Stimulated activated CD8-positive, alpha-beta memory T cell treated with anti-CD3 and anti-CD28 coated beads, Interleukin-12 subunit alpha, Interleukin-12 subunit beta, amount 100 ng/mL, for 1 hour (primary cell): ENCODE data around the gene C19orf44.
"Not testable (repeated sequence)": the region's sequence is repeated elsewhere in the genome, so short reads cannot be mapped to it uniquely, and the experiment has no call there.

Experiments
- DNase-seq: peaks from one replicate; pipeline ENCODE4 v3.0.0-alpha.2; 2020; ENCODE audit warnings: low read depth

Gene C19orf44

DNA sequence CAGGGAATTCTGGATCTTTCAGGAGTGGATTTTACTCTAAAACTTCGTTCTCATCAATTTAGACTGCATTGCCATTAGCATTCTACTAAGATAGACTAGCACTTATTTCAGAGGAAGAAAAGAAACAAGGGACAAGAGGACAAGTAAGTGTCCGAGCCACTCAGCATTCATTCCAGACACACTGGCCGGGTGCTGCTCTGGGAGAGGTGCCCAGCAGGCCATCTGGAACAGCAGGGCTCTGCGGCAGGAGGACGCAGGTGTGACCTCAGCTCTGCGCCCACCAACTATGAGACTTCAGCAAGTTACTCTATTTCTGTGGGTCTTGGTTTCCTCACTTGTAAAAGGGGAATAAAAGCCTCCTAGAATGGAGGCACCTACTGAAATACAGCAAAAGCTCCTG lies 28.6 kb upstream of the C19orf44 start:
- no peak for DNase-seq

- DNase-seq, result no peak
These were observed 25.7 kb upstream of the C19orf44 start for GRCh38 chr19:16470541-16470910.

DNA sequence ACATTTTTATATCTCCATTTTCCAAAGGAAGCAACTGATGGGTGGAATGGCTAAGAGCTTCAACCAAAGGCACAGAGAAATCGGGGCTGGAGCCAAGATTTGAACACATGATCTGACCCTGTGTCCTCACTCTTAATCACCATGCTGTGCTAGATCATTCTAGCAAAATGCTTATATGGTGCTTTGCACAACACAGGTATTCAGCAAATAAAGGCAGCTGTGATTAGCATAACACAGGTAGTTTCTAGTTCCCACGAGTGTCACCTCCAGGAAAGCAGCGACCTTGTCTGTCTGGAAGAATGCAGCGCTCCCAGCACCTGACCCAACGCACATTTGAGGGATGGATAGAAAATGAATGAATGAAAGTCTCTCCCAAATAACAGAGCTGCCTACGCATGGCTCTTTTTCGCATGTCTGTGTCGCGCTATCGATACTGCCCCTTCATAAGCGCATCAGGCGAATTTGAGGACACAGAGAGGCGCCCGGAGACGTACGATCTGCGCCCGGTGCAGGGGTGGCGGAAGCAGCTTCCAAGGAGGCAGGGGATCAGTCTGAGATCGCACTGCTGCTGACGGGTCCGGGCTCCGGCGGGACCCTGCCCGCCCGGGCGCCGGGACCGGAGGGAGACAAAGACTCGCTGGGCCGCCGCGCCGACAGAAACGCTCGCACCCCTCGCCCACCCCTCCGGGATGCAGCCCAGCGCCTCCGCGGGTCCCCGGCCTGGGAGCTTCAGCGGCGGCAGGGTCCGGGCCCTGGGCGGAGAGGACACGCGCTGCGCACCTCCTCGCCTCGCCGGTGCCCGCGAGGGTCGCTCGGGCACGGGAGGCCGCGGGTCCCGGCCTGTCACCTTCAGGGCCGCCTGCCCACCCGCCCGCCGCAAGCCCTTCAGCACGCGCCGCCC lies 25.0 kb upstream of the C19orf44 start:
- DNase-seq, result no peak

DNA sequence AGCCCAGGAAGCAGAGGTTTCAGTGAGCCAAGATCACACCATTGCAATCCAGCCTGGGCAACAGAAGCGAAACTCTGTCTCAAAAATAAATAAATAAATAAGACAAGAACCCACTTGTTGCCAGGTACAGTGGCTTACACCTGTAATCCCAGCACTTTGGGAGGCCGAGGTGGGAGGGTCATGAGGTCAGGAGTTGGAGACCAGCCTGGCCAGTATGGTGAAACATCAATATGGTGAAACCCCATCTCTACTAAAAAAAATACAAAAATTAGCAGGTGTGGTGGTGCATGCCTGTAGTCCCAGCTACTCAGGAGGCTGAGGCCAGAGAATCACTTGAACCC lies 23.7 kb upstream of the C19orf44 start:
- DNase-seq, result not testable (repeated sequence)

DNA sequence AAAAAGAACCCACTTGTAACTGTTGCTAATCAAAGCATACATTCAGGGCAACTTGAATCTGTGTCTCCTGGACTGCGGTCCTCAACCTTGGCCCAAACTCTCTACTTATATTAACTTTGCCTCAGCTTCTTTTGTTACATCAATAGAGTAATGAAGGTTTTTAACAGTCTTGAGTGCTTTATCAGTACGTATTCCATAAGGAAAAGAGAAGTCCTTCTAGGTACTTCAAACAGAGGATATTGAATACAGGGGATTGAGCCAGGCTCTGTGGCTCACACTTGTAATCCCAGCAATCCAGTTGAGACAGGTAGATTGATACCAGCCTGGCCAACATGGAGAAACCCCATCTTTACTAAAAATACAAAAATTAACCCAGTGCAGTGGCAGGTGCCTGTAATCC lies 23.2 kb upstream of the C19orf44 start:
- no peak for DNase-seq

- DNase-seq, result no peak
These were observed 22.3 kb upstream of the C19orf44 start for GRCh38 chr19:16473875-16474392.

DNA sequence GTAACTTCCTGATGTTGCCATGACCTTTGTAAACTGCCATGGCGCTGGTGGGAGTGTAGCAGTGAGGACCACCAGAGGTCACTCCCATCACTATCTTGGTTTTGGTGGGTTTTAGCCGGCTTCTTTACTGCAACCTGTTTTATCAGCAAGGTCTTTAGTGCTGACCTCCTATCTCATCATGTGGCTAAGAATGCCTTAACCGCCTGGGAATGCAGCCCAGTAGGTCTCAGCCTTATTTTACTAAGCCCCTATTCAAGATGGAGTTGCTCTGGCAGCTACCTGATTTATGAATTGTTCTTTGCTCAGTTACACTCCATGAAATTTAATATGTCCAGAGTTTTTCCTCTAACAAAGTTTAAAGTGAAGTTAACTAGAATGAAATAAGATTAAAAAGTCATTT lies 19.8 kb upstream of the C19orf44 start:
- DNase-seq, result no peak

DNA sequence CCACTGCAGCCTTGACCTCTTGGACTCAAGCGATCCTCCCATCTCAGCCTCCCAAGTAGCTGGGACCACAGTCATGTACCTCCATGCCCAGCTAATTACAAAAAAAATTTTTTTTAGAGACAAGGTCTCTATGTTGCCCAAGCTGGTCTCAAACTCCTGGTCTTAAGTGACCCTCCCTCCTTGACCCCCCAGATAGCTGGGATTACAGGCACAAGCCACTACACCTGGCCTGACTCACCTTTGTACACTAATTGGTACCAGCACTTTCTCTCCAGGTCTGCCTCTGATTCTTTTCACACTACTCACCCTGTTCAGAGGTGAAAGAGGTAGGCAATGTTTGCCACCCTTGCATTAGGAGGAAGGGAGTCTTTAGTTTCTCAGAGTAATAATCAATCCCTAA lies 18.9 kb upstream of the C19orf44 start:
- no peak for DNase-seq

DNA sequence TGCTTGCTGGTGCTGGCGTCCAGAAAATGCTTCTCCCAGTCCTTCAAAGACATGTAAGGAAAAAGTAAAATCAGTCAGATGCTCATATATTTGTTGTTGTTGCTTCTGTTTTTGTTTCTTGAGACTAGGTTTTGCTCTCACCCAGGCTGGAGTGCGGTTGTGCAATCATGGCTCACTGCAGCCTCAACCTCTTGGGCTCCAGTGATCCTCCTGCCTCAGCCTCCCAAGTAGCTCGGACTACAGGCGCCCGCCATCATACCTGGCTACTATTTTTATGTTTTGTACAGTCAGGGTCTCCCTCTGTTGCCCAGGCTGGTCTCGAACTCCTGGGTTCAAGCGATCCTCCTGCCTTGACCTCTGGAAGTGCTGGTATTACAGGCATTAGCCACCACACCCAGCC lies 13.4 kb upstream of the C19orf44 start:
- no peak for DNase-seq

DNA sequence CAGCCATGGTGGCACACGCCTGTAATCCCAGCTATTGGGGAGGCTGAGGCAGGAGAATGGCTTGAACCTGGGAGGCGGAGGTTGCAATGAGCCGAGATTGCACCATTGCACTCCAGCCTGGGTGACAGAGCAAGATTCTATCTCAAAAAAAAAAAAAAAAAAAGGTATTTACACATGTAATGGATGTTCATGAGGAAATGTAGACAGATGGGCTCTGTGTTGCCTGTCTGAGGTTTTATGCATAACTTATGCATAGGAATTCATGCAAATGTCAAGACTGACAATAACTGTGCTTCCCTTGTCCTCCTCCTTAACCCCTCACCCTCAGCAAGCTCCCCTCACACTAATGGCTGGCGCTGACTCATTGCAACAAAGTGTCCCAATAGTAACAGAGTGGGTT lies 9.7 kb upstream of the C19orf44 start:
- DNase-seq, result not testable (repeated sequence)

DNA sequence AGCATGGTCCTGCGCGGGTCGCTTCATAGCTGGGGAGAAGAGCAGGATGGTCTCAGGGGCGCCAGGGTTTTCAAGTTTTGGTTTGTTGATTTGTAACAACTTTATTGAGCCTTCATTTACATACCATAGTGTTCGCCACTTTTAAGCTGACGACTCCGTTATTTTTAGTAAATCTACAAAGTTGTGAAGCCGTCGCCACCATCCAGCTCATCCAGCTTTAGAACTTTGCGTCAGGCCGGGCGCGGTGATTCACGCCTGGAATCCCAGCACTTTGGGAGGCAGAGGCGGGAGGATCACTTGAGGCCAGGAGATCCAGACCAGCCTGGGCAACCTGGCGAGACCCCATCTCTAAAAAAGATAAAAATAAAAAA lies 404 bp downstream of the C19orf44 start:
- DNase-seq, result no peak

- no peak for DNase-seq
These were observed 848 bp downstream of the C19orf44 start for GRCh38 chr19:16497042-16497441.

GRCh38 chr19:16497837-16498236 lies 1.6 kb downstream of the C19orf44 start:
- no peak for DNase-seq

DNA sequence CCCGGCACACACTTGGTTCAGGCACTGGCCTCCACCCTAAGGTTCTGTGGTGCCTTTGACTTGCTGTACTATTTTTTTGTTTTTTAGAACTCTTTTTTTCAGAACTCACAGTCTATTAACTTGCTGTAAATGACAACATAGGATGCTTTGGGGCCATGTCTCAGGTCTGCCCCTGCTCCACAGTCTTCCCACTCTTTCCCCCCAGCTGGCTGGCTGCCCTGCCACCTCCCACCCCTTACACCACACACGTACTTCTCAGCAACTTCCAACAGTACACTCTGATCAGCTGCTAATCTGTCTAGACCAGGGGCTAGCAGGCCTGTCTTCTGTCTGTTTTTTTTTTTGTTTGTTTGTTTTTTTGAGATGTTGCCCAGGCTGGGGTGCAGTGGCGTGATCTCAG lies 8.1 kb downstream of the C19orf44 start:
- no peak for DNase-seq

DNA sequence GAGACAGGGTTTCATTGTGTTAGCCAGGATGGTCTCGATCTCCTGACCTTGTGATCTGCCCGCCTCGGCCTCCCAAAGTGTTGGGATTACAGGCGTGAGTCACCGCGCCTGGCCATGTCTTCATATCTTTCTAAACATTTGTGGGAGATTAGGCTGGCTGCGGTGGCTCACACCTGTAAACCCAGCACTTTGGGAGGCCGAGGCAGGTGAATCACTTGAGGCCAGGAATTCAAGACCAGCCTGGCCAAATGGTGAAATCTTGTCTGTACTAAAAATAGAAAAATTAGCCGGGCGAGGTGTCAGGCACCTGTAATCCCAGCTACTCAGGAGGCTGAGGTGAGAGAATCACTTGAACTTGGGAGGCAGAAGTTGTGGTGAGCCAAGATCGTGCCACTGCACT lies 10.0 kb downstream of the C19orf44 start:
- DNase-seq, result not testable (repeated sequence)

DNA sequence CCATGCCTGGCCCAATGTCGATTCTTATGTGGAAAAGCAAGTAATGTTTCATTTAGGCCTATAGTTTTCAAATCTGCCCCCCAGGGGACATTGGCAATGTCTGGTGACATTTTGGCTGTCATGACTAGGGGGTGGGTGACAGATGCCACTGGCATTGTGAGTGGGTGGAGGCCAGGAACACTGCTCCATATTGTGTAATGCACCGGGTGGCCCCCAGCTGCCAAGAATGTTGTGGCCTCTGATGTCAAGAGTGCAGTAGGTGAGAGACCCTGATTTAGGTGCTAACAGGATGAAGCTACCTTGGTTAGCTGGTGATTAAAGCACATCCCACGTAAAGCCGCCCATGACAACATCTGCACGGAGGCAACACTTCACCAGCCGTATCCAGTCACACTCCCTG lies 10.8 kb downstream of the C19orf44 start:
- no peak for DNase-seq

DNA sequence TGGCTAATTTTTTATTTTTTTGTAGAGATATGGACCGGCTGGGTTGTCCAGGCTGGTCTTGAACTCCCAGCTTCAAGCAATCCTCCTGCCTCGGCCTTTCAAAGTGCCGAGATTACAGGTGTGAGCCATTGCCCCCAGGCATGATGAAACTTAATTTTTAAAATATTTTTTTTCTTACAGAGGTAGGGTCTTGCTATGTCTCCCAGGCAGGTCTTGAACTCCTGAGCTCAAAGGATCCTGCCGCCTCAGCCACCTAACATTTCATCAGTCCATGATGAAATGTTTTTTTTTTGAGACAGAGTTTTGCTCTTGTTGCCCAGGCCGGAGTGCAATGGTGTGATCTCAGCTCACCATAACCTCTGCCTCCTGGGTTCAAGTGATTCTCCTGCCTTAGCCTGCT lies 12.4 kb downstream of the C19orf44 start:
- no peak for DNase-seq

GRCh38 chr19:16509141-16510061 lies 13.2 kb downstream of the C19orf44 start:
- no peak for DNase-seq

- DNase-seq, result not testable (repeated sequence)
These were observed 16.4 kb downstream of the C19orf44 start for GRCh38 chr19:16512611-16513010.

DNA sequence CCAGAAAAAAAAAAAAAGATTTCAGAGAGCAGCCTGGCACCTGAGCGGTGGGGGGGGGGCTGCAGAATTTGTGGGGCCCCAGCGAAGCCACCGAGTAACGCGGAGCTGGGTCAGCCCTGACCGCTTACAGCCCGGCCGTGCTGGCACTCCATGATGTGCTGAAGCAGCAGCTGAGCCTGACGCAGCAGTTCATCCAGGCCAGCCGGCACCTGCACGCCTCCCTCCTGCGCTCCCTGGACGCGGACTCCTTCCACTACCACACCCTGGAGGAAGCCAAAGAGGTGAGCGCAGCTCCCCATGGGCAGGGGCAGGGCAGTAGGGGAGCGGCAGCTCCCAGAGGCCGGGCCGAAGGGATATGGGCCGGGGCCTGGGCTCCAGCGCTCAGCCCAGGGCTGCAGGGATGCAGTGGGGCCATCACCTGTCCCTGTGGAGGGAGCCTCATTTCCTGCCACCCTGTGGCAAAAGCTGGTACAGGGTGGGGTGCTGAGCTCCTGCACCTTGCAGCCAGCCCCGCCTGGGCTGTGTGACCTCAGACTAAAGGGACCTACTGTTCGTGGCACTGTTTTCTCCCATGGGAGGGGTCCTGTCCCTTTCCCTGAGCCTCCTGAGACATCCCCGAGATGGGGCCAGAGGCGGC lies 18.3 kb downstream of the C19orf44 start:
- DNase-seq, result no peak

DNA sequence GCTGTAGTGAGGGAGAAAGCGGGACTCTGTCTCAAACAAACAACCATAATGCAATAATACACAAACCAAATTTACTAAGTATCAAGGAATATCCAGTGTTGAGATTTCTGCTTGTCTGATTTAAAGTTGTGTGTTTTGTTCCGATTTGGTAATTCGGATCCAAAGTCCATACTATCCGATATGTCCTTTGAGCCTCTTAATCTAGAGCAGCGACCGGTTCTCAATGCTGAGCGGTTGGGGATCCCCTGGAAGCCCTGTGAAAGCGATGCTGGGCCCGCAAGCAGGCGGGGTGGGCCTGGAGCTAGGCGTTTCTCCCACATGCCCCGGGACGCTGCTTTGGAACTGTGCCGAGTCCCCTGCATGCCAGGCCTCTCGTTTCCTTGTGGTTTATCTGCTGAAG lies 20.2 kb downstream of the C19orf44 start:
- DNase-seq, result no peak

GRCh38 chr19:16516923-16517610 lies 20.9 kb downstream of the C19orf44 start:
- DNase-seq, result no peak
